GM23338 (cell line): Measurements from ENCODE around the gene PIK3C3. TPM values are rescaled to one million over a fixed set of nuclear protein-coding genes. Genes with fewer than 3 reads are reported as not detected.

Experiments
- EZH2phosphoT487 ChIP-seq: fragments of 200-600 bp; sonication (generic); IDR thresholded peaks from one replicate; pipeline ENCODE4 v1.8.1; 2018; ENCODE audit warnings: antibody characterized with exemption; ENCODE audit not compliant: unreplicated experiment
- NANOG ChIP-seq: IDR thresholded peaks from 2 replicates; pipeline ENCODE4 v1.6.1; 2016; ENCODE audit warnings: antibody characterized with exemption, borderline replicate concordance
- STAT1 ChIP-seq: IDR thresholded peaks from one replicate; pipeline ENCODE4 v1.6.1; 2016; ENCODE audit warnings: antibody characterized with exemption; ENCODE audit not compliant: unreplicated experiment
- polyA plus RNA-seq: library from polyadenylated mRNA; unstranded; fragments of >200 nt; fragmentation: Nextera tagmentation; extraction: Ambion mirVana; gene quantifications from 2 replicates; pipeline ENCODE4 v1.2.1, GENCODE V29; 2016
- total RNA-seq: library from RNA; depleted of rRNA; stranded (reverse); fragments of >200 nt; shearing (Covaris generic); gene quantifications from 2 replicates; pipeline ENCODE4 v1.2.3, GENCODE V29; 2014
- TF ChIP-seq, protein P1 (sequence below): fragments of 250-450 bp; sonication (Bioruptor Pico); IDR thresholded peaks from 2 replicates; pipeline ENCODE4 v1.5.0; 2020; ENCODE audit warnings: mild to moderate bottlenecking, moderate library complexity
- TF ChIP-seq, protein P2 (sequence below): IDR thresholded peaks from one replicate; pipeline ENCODE4 v1.6.1; 2018; ENCODE audit warnings: antibody characterized with exemption; ENCODE audit not compliant: unreplicated experiment

The PIK3C3 gene
- total and polyA plus RNA-seq, 2 experiments from 2014 or later = 25.9 to 35.4 TPM

DNA sequence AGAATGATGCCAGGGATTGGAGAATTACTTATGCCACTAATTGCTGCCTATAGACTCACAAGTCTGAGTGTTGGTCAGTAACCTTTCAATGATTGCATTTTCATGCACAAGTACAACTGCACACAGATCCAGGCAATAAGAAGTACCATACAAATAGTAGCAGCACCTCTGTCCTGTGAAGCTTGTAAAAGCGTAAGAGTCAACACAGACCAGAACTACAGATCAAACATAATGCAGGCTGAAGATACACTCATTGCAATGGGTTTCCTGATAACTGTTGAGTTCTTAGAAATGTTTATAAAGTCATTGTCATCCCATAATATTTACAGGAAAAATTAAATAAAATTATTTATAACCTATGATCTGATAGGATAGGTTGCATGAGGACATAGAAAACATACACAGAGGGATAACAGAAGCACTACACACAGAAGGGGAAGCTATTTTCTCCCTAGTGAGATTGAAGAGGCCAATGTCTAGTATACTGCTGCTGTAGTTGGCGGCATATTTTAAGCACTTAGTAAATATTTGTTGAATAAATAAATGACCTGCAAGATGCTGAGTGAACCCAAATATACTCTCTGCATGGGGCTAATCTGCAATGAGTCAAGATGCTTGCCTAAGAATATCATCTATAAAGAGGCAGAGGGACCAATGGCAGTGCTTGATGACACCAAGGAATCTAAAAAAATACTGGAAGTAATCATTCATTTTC, 5.7 kb upstream of the PIK3C3 start (continued):
- TF ChIP-seq, protein P1, sequence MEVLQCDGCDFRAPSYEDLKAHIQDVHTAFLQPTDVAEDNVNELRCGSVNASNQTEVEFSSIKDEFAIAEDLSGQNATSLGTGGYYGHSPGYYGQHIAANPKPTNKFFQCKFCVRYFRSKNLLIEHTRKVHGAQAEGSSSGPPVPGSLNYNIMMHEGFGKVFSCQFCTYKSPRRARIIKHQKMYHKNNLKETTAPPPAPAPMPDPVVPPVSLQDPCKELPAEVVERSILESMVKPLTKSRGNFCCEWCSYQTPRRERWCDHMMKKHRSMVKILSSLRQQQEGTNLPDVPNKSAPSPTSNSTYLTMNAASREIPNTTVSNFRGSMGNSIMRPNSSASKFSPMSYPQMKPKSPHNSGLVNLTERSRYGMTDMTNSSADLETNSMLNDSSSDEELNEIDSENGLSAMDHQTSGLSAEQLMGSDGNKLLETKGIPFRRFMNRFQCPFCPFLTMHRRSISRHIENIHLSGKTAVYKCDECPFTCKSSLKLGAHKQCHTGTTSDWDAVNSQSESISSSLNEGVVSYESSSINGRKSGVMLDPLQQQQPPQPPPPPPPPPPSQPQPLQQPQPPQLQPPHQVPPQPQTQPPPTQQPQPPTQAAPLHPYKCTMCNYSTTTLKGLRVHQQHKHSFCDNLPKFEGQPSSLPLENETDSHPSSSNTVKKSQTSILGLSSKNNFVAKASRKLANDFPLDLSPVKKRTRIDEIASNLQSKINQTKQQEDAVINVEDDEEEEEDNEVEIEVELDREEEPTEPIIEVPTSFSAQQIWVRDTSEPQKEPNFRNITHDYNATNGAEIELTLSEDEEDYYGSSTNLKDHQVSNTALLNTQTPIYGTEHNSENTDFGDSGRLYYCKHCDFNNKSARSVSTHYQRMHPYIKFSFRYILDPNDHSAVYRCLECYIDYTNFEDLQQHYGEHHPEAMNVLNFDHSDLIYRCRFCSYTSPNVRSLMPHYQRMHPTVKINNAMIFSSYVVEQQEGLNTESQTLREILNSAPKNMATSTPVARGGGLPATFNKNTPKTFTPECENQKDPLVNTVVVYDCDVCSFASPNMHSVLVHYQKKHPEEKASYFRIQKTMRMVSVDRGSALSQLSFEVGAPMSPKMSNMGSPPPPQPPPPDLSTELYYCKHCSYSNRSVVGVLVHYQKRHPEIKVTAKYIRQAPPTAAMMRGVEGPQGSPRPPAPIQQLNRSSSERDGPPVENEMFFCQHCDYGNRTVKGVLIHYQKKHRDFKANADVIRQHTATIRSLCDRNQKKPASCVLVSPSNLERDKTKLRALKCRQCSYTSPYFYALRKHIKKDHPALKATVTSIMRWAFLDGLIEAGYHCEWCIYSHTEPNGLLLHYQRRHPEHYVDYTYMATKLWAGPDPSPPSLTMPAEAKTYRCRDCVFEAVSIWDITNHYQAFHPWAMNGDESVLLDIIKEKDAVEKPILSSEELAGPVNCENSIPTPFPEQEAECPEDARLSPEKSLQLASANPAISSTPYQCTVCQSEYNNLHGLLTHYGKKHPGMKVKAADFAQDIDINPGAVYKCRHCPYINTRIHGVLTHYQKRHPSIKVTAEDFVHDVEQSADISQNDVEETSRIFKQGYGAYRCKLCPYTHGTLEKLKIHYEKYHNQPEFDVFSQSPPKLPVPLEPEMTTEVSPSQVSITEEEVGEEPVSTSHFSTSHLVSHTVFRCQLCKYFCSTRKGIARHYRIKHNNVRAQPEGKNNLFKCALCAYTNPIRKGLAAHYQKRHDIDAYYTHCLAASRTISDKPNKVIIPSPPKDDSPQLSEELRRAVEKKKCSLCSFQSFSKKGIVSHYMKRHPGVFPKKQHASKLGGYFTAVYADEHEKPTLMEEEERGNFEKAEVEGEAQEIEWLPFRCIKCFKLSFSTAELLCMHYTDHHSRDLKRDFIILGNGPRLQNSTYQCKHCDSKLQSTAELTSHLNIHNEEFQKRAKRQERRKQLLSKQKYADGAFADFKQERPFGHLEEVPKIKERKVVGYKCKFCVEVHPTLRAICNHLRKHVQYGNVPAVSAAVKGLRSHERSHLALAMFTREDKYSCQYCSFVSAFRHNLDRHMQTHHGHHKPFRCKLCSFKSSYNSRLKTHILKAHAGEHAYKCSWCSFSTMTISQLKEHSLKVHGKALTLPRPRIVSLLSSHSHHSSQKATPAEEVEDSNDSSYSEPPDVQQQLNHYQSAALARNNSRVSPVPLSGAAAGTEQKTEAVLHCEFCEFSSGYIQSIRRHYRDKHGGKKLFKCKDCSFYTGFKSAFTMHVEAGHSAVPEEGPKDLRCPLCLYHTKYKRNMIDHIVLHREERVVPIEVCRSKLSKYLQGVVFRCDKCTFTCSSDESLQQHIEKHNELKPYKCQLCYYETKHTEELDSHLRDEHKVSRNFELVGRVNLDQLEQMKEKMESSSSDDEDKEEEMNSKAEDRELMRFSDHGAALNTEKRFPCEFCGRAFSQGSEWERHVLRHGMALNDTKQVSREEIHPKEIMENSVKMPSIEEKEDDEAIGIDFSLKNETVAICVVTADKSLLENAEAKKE (CRISPR knock-in tag) = no peak
- TF ChIP-seq, protein P2, sequence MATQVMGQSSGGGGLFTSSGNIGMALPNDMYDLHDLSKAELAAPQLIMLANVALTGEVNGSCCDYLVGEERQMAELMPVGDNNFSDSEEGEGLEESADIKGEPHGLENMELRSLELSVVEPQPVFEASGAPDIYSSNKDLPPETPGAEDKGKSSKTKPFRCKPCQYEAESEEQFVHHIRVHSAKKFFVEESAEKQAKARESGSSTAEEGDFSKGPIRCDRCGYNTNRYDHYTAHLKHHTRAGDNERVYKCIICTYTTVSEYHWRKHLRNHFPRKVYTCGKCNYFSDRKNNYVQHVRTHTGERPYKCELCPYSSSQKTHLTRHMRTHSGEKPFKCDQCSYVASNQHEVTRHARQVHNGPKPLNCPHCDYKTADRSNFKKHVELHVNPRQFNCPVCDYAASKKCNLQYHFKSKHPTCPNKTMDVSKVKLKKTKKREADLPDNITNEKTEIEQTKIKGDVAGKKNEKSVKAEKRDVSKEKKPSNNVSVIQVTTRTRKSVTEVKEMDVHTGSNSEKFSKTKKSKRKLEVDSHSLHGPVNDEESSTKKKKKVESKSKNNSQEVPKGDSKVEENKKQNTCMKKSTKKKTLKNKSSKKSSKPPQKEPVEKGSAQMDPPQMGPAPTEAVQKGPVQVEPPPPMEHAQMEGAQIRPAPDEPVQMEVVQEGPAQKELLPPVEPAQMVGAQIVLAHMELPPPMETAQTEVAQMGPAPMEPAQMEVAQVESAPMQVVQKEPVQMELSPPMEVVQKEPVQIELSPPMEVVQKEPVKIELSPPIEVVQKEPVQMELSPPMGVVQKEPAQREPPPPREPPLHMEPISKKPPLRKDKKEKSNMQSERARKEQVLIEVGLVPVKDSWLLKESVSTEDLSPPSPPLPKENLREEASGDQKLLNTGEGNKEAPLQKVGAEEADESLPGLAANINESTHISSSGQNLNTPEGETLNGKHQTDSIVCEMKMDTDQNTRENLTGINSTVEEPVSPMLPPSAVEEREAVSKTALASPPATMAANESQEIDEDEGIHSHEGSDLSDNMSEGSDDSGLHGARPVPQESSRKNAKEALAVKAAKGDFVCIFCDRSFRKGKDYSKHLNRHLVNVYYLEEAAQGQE = no peak
- TF ChIP-seq EZH2phosphoT487 (no peak), NANOG (no peak), STAT1 (no peak)
